A549 (cell line): ENCODE results near the gene DMAC2.

Experiments
- CEBPB ChIP-seq, 2 experiments: fragments of >200 bp in 1 of 2; sonication (Bioruptor Twin) in 1 of 2; formaldehyde crosslinking in 1 of 2; IDR thresholded peaks; 2 replicates each; pipeline ENCODE4 v1.6.1; 2012 to 2016
- EP300 ChIP-seq, 2 experiments: fragments of >200 bp; sonication (Bioruptor Twin); formaldehyde crosslinking; IDR thresholded peaks; 2 replicates in 1 of 2; 3 replicates in 1 of 2; pipeline ENCODE4 v1.6.1; 2016 to 2017
- NR3C1 ChIP-seq: fragments of >200 bp; sonication (Bioruptor Twin); formaldehyde crosslinking; IDR thresholded peaks from 3 replicates; pipeline ENCODE4 v1.6.1; 2017
- PHF8 ChIP-seq: fragments of 200-600 bp; sonication (generic); IDR thresholded peaks from 2 replicates; pipeline ENCODE4 v1.6.1; 2016; ENCODE audit warnings: low read depth, mild to moderate bottlenecking, antibody characterized with exemption, moderate library complexity, borderline replicate concordance
- POLR2A ChIP-seq: IDR thresholded peaks from 2 replicates; pipeline ENCODE4 v1.6.1; 2012; ENCODE audit warnings: mild to moderate bottlenecking, low read length
- RFX5 ChIP-seq: fragments of 450-650 bp; IDR thresholded peaks from 2 replicates; pipeline ENCODE4 v1.7.1; 2014; ENCODE audit warnings: antibody characterized with exemption, mild to moderate bottlenecking, moderate library complexity
- TF ChIP-seq, protein P1 (sequence below): fragments of >200 bp; sonication (Bioruptor Twin); formaldehyde crosslinking; IDR thresholded peaks from 3 replicates; pipeline ENCODE4 v1.5.1; 2016
- TF ChIP-seq, protein P2 (sequence below): IDR thresholded peaks from 2 replicates; pipeline ENCODE4 v1.6.1; 2012

DNA sequence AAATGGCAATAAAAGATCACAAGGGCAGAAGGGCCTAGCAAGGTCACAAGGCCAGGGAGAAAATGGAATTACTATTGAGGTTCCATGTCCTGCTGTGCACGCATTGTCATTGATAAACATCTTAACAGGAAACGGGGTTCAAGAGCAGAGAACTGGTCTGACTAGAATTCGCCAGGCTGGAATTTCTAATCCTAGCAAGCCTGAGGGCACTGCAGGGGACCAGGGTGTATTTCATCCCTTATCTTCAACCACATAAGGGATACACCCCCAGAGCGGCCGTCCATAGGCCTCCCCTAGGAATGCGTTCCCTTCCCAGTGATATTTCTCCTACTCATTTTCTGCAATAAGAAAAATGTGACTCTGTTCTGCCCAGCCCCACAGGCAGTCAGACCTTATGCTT lies 22.8 kb upstream of the DMAC2 start:
- TF ChIP-seq EP300 (IDR thresholded peaks at IDR 0.05) (no peak), CEBPB (IDR thresholded peaks at IDR 0.05) (no peak), PHF8 (no peak), RFX5 (no peak), NR3C1 (no peak), POLR2A (no peak)
- TF ChIP-seq, protein P1, sequence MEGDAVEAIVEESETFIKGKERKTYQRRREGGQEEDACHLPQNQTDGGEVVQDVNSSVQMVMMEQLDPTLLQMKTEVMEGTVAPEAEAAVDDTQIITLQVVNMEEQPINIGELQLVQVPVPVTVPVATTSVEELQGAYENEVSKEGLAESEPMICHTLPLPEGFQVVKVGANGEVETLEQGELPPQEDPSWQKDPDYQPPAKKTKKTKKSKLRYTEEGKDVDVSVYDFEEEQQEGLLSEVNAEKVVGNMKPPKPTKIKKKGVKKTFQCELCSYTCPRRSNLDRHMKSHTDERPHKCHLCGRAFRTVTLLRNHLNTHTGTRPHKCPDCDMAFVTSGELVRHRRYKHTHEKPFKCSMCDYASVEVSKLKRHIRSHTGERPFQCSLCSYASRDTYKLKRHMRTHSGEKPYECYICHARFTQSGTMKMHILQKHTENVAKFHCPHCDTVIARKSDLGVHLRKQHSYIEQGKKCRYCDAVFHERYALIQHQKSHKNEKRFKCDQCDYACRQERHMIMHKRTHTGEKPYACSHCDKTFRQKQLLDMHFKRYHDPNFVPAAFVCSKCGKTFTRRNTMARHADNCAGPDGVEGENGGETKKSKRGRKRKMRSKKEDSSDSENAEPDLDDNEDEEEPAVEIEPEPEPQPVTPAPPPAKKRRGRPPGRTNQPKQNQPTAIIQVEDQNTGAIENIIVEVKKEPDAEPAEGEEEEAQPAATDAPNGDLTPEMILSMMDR = no peak
- TF ChIP-seq, protein P2, sequence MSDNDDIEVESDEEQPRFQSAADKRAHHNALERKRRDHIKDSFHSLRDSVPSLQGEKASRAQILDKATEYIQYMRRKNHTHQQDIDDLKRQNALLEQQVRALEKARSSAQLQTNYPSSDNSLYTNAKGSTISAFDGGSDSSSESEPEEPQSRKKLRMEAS = no peak
